ENCODE results near the gene NCKAP1.

DNA sequence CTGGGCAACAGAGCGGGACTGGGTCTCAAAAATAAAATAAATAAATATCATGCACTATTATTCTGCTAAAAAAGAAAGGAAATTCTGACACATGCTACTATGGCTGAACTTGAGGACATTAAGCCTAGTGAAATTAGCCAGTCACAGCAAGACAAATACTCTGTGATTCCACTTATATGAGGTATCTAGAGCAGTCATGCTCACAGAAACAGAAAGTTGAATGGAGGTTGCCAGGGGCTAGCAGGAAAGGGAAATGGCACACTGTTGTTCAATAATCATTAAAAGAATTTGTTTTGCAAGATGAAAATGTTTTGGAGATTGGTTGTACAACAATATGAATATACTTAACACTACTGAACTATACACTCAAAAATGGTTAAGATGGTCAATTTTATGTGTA is 60.8 kb downstream of the NCKAP1 start:
- TF ChIP-seq, protein P1, sequence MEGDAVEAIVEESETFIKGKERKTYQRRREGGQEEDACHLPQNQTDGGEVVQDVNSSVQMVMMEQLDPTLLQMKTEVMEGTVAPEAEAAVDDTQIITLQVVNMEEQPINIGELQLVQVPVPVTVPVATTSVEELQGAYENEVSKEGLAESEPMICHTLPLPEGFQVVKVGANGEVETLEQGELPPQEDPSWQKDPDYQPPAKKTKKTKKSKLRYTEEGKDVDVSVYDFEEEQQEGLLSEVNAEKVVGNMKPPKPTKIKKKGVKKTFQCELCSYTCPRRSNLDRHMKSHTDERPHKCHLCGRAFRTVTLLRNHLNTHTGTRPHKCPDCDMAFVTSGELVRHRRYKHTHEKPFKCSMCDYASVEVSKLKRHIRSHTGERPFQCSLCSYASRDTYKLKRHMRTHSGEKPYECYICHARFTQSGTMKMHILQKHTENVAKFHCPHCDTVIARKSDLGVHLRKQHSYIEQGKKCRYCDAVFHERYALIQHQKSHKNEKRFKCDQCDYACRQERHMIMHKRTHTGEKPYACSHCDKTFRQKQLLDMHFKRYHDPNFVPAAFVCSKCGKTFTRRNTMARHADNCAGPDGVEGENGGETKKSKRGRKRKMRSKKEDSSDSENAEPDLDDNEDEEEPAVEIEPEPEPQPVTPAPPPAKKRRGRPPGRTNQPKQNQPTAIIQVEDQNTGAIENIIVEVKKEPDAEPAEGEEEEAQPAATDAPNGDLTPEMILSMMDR (IDR thresholded peaks at IDR 0.05), result no peak
- TF ChIP-seq POLR2A (IDR thresholded peaks at IDR 0.05), result no peak

Data from Peyer's patch (tissue), 4 donors.